NCI-H446 treated with DMSO at 0.1 percent for 48 hours (cell line): ENCODE results near the gene MORN1.

Experiments
- DNase-seq: peaks from one replicate; lab custom pipeline; 2025; lab: John Stamatoyannopoulos, UW

Gene MORN1

GRCh38 chr1:2292725-2293450 lies 98.5 kb downstream of the MORN1 start:
- DNase-seq: no peak

GRCh38 chr1:2291577-2291976 lies 99.8 kb downstream of the MORN1 start:
- no peak for DNase-seq

GRCh38 chr1:2290595-2291510 lies 100.5 kb downstream of the MORN1 start:
- no peak for DNase-seq

GRCh38 chr1:2290171-2290578 lies 101.2 kb downstream of the MORN1 start:
- no peak for DNase-seq

DNA sequence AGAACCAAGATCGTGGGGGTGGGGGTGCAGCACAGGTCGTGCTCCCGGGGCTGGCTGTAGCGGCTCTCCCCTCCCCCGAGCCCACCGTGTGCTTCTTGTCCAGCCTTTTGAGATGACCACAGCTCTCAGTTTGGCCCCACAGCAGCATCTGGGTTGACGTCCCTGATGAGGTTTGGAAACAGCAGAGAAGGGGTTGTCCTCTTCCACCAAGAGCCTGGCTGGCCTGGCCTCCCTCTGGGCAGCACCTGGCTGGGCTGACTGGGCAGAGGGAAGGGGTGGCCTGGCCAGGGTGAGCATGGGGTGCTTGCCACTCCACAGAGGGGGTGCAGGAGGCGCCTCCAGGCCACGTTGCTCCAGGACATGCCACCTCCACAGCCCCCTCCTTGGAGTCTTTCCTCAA lies 101.7 kb downstream of the MORN1 start:
- DNase-seq: no peak

- DNase-seq: no peak
Measured at GRCh38 chr1:2288816-2289536, 102.4 kb downstream of the MORN1 start.

- no peak for DNase-seq
Measured at GRCh38 chr1:2288311-2288710, 103.0 kb downstream of the MORN1 start.

- DNase-seq: no peak
Measured at GRCh38 chr1:2287649-2288048, 103.7 kb downstream of the MORN1 start.

DNA sequence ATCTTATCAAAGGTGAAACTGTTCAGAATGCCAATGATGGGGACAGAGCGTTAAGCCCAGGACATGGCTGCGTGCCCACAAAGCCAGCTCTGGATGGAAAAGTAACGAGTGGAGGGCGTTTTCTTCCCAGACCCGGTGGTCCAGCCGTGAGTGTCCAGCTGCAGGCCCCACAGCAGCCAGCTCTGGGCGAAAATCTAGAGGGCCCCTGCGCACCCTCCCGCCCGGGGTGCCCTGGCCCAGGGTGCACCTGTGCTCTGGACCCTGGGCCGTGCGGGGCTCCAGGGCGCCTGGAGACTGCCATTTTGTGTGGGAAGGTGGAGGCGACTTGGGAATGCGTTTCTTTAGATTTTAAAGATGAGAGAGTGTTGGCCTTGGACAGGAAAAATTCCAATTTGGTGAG lies 104.4 kb downstream of the MORN1 start:
- DNase-seq: no peak

GRCh38 chr1:2284932-2285331 lies 106.4 kb downstream of the MORN1 start:
- DNase-seq: no peak

GRCh38 chr1:2283991-2284895 lies 107.1 kb downstream of the MORN1 start:
- no peak for DNase-seq

DNA sequence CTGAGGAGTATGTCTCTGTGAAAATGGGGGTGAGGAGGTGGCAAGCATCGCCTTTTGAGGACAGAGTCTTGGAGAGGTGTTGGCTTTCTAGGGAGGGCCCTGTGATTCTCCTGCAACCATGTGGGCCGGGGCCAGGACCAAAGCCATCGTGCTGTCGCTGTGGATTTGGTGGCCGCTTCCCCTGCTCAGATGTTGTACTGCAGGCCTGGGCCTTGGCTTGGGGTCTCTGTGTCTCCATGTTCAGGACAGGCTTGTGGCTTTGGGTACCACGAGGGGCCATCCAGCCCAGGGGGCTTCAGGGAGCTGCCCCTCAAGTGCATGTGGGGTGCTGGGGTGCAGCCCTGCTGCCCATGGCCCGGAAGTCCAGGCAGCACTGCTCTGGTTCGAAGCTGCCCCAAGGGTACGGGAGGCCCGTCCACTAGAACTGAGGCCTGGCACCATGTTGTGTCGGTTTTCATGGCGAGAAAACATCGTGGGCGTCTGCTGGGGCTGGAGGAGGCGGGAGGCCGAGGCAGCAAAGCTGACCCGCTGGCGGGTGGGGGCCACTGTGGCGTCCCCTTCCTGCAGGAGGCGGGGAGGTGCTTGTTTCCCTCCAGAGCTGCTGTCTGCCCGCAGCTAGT lies 107.9 kb downstream of the MORN1 start:
- DNase-seq: no peak

DNA sequence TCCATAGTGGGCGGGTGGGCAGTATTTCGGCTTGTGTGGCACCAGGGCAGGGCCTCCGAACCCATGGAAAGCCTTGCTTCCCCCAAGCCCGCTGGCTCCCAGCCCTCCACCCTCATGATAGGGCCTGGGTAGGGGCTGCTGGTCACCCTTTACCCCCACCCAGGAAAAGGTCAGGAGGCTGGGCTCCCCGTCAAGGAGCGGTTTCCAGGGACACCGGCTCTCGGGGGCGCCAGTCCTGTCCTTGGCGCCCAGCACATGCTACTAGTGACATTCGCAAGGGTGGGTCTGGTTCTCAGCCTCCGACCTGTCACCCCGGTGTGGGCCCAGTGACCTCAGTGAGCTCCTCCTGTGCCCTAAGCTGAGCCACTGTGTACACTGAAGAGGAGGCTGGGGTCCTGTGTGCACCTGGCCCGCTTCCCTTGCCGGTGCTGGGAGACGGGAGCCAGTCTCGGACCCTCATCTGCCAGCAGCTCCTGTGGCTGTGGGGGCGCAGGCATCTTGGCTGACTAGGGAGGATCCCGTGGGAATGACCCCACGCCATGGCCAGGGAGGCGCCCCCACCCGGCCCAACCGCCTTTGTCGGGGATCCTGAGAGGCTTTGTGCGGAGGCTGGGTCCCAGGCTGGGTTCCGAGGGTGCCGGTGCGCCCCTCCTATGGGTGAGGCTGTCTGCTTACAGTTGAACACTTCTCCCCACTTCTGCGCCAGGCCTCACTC lies 108.6 kb downstream of the MORN1 start:
- no peak for DNase-seq

- DNase-seq: no peak
Measured at GRCh38 chr1:2279817-2280216, 111.5 kb downstream of the MORN1 start.

GRCh38 chr1:2279210-2279639 lies 112.1 kb downstream of the MORN1 start:
- no peak for DNase-seq

DNA sequence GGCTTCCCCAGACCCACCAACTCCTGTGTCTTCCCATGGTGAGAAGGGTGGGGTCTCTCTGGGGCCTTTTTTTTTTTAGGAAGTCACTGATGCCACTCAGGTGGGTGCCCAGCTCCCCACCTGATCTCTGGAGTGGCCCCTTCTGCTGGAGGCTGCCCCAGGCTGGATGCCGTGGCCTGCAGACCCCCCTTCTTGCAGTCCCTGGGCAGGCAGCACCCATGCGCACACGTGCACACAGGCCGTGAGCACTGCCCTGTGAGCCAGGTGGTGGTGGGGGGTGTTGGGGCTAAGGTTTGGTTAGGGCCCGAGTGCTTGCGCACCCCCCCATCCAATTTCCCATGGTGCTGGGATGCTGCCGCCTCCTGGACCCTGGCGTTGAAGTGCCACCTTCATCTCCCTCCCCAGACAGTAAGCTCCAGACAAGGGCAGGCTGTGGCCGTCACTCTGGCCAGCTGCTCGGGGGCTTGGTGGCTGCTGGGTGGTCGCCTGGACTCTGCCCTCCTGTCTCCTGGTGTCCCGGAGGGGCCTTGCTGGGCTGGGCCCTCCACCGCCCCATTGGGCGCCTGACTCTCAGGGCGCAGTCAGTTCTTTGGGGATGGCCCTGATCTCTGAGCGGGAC lies 112.7 kb downstream of the MORN1 start:
- no peak for DNase-seq

- no peak for DNase-seq
Measured at GRCh38 chr1:2277741-2278488, 113.4 kb downstream of the MORN1 start.

GRCh38 chr1:2276803-2277580 lies 114.4 kb downstream of the MORN1 start:
- no peak for DNase-seq
